GM23248 (cell line): Measurements from ENCODE around the gene EN1.

Experiments used
- EZH2 ChIP-seq: fragments of 200-600 bp; sonication (generic); IDR thresholded peaks from 2 replicates; pipeline ENCODE4 v1.6.1; 2018; ENCODE audit warnings: antibody characterized with exemption, mild to moderate bottlenecking; ENCODE audit not compliant: insufficient read depth, poor library complexity, severe bottlenecking
- EZH2phosphoT487 ChIP-seq: fragments of 200-600 bp; sonication (generic); IDR thresholded peaks from 2 replicates; pipeline ENCODE4 v1.6.1; 2018; ENCODE audit warnings: antibody characterized with exemption, moderate library complexity, mild to moderate bottlenecking, low read depth; ENCODE audit not compliant: insufficient read depth

DNA sequence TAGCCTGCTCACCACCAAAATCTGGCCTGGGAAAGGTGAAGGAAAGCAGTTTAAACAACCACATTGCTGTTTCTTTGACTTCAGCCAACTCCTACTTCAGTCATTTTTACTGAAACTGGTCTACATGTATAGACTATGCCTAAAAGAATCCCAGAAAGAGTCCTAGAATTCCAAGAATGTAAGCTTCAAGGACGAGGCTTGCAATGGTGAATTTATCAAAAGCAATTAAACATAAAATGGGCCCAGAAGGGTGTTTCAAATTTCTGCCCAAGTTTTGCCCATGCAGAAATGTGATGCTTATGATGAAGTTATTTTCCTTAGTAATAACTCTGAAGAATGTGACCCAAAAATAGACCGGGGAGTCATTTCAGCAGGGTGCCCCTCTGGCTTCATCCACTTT is 16.6 kb downstream of the EN1 start:
- TF ChIP-seq EZH2phosphoT487 (no peak), EZH2 (no peak)
